GM19240 (cell line): ENCODE data around the gene TSHZ2.

Experiments used
- DNase-seq: peaks from one replicate; pipeline ENCODE4 v3.0.0; 2011; ENCODE audit warnings: low spot score; ENCODE audit not compliant: insufficient read length

TSHZ2 gene

DNA sequence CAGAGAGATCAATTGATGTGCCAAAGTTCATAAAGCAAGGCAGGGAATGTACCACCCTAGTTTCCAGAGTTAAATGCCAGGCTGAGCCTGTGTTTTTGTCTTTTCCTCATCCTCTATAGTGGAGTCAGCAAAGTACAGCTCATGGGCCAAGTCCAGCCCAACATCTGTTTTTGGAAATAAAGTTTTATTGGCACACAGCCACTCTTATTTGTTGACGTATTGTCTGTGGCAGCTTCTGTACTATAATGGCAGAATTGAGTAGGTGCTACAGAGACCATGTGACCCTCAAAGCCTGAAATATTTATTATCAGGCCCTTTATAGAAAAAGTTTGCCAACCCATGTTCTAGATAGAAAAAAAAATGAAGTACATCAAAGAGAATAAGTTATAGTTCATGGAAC is 187.0 kb downstream of the TSHZ2 start:
- DNase-seq = no peak

GRCh38 chr20:53161073-53161472 is 188.9 kb downstream of the TSHZ2 start:
- DNase-seq = no peak

GRCh38 chr20:53161473-53161872 is 189.3 kb downstream of the TSHZ2 start:
- no peak for DNase-seq

- no peak for DNase-seq
Measured at GRCh38 chr20:53162251-53162835, 190.2 kb downstream of the TSHZ2 start.

DNA sequence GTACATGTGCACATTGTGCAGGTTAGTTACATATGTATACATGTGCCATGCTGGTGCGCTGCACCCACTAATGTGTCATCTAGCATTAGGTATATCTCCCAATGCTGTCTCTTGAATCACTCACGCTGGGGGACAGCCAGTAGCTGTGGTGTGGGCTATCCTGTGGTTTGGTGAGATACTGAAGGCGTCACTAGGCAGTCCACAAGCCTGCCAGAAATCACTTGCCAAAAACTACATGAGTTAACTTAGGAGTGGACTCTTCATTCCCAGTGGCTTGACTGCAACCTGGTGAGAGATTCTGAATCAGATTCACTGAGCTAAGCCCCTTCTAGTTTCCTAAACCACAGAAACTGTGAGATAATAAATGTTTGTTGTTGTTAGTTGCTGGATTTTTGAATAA is 191.3 kb downstream of the TSHZ2 start:
- no peak for DNase-seq

DNA sequence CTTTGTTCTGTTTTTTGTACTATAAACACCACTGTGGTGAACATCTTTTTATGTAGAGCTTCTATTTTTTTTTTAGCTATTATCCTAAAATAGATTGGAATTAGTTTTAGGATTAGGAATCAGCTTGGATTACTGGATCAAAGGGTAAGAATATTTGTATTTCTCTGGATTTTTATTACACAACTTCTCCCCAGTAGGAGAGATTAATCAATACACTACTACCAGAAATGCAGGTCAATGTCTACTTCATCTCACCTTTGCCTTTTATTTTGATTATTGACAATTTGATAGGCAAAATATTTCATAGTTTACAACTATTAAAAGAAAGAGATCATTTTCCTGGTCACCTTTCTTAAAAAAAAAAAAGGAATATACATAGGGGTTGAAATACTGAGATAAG is 191.9 kb downstream of the TSHZ2 start:
- DNase-seq = no peak

- no peak for DNase-seq
Measured at GRCh38 chr20:53165452-53165851, 193.3 kb downstream of the TSHZ2 start.

DNA sequence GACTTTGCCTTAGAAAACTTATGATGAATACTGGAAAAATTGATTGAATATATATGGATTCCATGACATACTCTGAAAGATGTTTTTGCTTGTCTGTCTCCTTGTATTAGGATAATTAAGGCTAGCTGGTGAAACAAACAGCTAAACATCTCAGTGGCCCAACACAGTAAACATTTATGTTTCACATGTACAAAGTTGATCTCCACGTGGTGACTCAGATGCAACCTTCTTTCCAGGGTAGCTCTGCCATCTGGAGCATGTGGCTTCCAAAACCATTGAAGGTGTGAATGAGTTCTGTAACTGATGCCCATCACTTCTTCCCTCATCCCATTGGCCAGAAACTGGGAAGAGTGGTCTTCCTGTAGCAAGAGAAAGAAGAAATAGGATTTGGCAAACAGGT is 196.3 kb downstream of the TSHZ2 start:
- no peak for DNase-seq

- DNase-seq = no peak
Measured at GRCh38 chr20:53170196-53170595, 198.0 kb downstream of the TSHZ2 start.

GRCh38 chr20:53171065-53171464 is 198.9 kb downstream of the TSHZ2 start:
- DNase-seq = no peak

DNA sequence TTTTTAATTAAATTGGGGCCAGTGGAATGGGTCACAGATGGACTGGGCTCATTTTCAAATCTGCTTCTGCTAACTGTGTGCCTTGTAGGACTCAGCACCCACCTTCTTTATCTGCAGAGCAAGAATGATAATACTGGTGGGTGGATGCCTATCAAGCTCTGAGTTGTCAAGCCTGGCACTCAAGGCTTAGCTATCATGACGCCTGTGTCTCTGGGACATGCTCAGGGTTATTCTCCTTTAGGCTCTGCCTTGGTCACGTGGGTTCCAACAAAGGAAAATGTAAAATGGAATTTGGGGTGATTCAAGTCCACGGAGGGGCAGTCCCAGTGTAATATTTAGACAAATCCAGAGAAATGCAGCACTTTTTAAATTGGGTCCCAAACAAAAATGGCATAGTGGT is 202.3 kb downstream of the TSHZ2 start:
- DNase-seq = no peak

DNA sequence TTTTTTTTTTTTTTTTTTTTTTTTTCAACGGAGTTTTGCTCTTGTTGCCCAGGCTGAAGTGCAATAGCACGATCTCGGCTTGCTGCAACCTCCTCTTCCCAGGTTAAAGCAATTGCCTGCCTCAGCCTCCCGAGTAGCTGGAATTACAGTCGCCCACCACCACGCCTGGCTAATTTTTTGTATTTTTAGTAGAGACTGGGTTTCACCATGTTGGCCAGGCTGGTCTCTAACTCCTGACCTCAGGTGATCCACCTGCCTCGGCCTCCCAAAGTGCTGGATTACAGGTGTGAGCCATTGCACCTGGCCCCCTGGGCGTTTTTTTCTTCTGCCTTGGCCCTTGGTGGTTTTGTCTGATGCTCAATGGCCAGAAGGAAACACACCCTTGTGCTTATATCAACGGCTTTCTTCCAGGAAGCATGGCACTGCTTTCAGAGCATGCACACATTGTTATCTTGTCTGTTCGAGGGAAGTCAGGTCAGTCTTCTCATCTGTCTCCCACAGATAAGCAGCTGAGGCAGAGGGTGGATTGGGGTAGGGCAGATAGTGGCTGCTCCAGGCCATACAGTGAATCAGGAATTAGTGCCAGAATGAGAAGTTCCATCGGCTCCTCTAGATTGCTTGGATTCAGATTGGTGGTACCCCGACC is 203.1 kb downstream of the TSHZ2 start:
- DNase-seq = no peak

GRCh38 chr20:53176134-53176533 is 204.0 kb downstream of the TSHZ2 start:
- no peak for DNase-seq

- no peak for DNase-seq
Measured at GRCh38 chr20:53177687-53178086, 205.5 kb downstream of the TSHZ2 start.

DNA sequence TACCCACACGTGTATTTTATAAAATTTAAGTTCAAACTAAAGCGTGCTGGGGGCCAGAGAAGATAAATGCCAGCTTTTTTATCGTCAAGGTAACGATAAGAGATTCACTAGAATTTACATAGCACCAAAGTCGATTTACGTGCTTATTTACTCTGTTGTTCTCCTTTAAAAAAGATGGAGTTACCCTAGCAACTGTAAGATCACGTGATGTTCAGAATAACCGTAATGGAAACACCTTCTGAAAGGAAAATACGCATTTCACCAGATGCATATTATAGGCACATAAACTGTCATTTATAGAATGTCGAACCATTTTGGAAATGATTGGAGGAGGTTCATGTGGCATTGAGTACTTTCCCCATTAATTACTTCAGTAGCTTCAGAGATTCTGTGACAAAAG is 207.6 kb downstream of the TSHZ2 start:
- DNase-seq = no peak

GRCh38 chr20:53180928-53181362 is 208.8 kb downstream of the TSHZ2 start:
- DNase-seq = no peak

DNA sequence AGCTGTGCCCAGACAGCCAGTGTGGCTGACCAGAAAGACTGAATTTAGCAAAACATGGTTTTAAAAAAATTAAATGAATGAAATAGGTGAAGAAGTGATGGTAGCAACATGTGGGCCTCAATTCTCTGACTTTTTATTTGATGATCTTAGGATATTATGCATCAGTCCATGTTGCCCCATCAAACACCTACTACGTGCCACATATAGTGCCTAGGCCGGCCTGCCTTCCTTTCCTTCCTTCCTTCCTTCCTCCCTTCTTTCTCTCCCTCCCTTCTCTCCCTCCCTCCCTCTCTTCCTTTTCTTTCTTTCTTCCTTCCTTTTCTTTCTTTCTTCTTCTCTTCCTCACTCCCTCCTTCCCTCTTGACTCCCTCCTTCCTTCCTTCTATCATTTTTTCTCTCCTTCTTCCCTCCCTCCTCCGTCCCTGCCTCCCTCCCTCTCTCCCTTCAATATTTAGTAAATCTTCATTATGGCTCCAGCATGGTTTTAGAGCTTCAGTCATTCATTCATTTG is 209.8 kb downstream of the TSHZ2 start:
- DNase-seq = no peak

DNA sequence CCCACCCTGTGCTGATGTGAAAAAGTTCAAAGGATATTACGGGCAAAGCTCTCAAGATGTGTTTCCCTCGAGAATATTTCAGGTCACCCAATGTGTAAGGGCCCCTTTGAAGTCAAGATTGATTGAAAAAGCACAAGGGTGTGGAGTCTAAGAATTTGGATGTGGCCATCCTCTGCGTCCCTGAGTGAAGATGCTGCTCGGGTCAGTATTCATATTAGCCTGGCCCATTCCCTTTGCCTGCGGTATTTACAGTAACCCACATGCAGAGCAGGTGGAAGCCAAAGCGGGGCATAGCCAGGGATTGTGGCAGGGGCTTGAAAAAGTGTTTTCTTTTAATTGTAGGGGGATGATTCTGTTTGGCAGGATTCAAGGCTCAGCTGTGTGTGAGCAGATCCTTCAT is 211.0 kb downstream of the TSHZ2 start:
- no peak for DNase-seq

DNA sequence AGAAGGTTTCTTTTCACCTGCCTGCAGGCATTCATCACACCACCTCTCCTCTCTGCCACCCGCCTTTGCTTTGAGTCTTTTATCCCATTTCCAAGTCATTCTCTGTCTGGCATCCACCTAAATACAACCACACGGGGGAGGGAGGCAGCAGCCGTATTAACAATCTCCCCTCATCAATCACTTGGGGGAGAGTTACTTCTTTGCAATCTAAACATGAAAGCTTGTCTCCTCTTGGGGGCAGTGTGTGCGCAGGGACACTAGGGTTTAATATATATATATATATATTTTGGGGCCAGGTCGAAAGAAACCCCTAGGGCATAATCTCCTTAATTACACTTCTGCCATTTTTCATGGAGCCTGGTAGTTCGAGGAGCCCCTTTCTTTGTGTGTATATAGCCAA is 214.5 kb downstream of the TSHZ2 start:
- DNase-seq = no peak

DNA sequence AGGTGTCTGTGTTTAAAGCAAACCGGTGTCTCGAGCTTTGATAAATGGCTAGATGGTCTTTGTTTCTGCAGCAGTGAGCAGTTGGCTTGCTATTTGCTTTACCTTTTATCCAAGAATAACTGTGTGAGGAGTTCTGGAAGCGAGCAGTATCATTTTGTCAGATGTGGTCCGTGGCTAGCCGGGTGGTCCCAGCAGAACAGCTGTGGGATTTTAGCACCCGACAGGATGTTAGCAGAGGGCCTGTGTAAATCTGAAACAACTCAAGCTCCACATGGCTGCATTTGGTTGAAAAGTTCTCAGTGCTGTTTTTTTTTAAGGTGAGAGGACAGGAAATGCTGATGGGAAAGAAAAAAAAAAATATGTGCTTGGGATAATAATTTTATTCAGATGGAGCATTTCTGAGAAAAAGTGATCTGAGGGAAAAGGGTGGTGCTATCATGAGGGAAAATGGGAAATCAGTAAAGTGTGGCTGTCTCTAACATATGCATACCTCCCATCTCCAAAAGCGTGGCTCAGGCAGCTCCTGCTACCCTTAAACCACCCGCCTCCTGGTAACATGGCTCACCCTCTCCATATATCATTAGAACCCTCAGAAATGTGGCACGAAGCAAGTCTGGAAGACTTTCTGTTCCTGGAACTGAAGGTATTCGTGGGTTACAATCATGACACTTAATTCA is 215.4 kb downstream of the TSHZ2 start:
- DNase-seq = no peak

GRCh38 chr20:53190225-53190624 is 218.1 kb downstream of the TSHZ2 start:
- no peak for DNase-seq

DNA sequence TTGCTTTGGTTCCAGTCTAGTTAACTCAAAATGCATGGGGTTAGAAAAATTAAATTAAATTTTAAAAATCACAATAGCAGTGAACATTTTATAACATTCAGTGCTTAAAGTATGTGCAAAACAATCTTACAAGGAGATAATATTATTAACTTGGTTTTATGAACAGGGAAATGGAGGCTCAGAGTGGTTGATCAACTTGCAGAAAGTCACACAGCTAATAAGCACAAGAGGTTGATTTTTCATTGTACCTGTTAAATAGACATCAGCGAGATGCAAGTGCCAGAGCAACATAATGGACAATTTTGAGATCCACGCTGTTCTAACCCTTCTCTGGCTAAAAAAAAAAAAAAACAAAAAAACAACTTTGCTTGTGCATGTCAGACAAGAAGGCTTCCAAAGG is 219.8 kb downstream of the TSHZ2 start:
- no peak for DNase-seq
